Naive thymus-derived CD4-positive, alpha-beta T cell (primary cell): ENCODE data around the gene SPG7. TPM values are rescaled to one million over a fixed set of nuclear protein-coding genes. Genes with fewer than 3 reads are reported as not detected.

ENCODE experiments used
- ATAC-seq: fragments of 150-1000 bp; cut with Tn5 transposase; 2 replicates; pipeline ENCODE4 v1.10.0; 2021; ENCODE audit warnings: mild to moderate bottlenecking, moderate library complexity
- CTCF ChIA-PET: fragments of 350-600 bp; sonication (Branson Sonifier 250); formaldehyde crosslinking; loops from one replicate; lab custom pipeline; 2021; ENCODE audit warnings: antibody characterized with exemption; lab: Charles Lee
- POLR2A ChIA-PET: fragments of 350-600 bp; sonication (Branson Sonifier 250); formaldehyde crosslinking; loops from one replicate; lab custom pipeline; 2021; ENCODE audit warnings: antibody characterized with exemption, inconsistent platforms; lab: Charles Lee
- DNase-seq, 9 donors: peaks; one replicate each; pipeline versions ENCODE4 v3.0.0 to v3.0.0-alpha.2; 2020 to 2022; ENCODE audit warnings: mixed read lengths in 1 of 9
- H3K27ac ChIP-seq: one replicate; pipeline ENCODE4 v1.7.0; 2013; ENCODE audit warnings: mild to moderate bottlenecking, low read depth, low read length, moderate library complexity
- H3K27me3 ChIP-seq, 2 donors: one replicate each; pipeline ENCODE4 v1.7.0; 2013; ENCODE audit warnings: low read length in 2 of 2, mild to moderate bottlenecking in 2 of 2, moderate library complexity in 2 of 2; ENCODE audit not compliant: control insufficient read depth in 2 of 2, insufficient read depth in 2 of 2
- H3K36me3 ChIP-seq, 3 experiments: 1 replicate in 2 of 3; 2 replicates in 1 of 3; pipeline ENCODE4 v1.7.0; 2013; ENCODE audit warnings: low read length in 3 of 3, mild to moderate bottlenecking in 3 of 3, moderate library complexity in 1 of 3; ENCODE audit not compliant: insufficient read depth in 3 of 3, control insufficient read depth in 2 of 3
- H3K4me1 ChIP-seq, 2 donors: one replicate each; pipeline ENCODE4 v1.7.0; 2013; ENCODE audit warnings: low read length in 2 of 2, mild to moderate bottlenecking in 2 of 2, moderate library complexity in 1 of 2; ENCODE audit not compliant: control insufficient read depth in 2 of 2, insufficient read depth in 2 of 2
- H3K4me3 ChIP-seq: 2 replicates; pipeline ENCODE4 v1.7.0; 2013; ENCODE audit warnings: mild to moderate bottlenecking, low read length
- H3K9me3 ChIP-seq, 3 experiments: 1 replicate in 2 of 3; 2 replicates in 1 of 3; pipeline ENCODE4 v1.7.0; 2013; ENCODE audit warnings: low read length in 3 of 3; ENCODE audit not compliant: control insufficient read depth in 2 of 3
- H3K27ac Mint-ChIP-seq, 9 donors: one replicate each; pipeline ENCODE4 v1.8.0; 2020 to 2022; ENCODE audit warnings: mixed read lengths in 9 of 9, mild to moderate bottlenecking in 8 of 9, moderate library complexity in 5 of 9, inconsistent platforms in 2 of 9
- H3K27me3 Mint-ChIP-seq, 5 donors: one replicate each; pipeline ENCODE4 v1.8.0; 2021 to 2022; ENCODE audit warnings: mixed read lengths in 5 of 5, mild to moderate bottlenecking in 1 of 5
- H3K36me3 Mint-ChIP-seq, 5 donors: one replicate each; pipeline ENCODE4 v1.8.0; 2020 to 2022; ENCODE audit warnings: mixed read lengths in 5 of 5, mild to moderate bottlenecking in 3 of 5, inconsistent platforms in 1 of 5
- H3K4me1 Mint-ChIP-seq, 7 donors: one replicate each; pipeline ENCODE4 v1.8.0; 2020 to 2022; ENCODE audit warnings: mixed read lengths in 7 of 7, mild to moderate bottlenecking in 3 of 7, inconsistent platforms in 1 of 7
- H3K4me3 Mint-ChIP-seq, 10 donors: one replicate each; pipeline ENCODE4 v1.8.0; 2020 to 2022; ENCODE audit warnings: mild to moderate bottlenecking in 10 of 10, mixed read lengths in 10 of 10, moderate library complexity in 6 of 10, inconsistent platforms in 2 of 10
- H3K9me3 Mint-ChIP-seq, 11 donors: one replicate each; pipeline ENCODE4 v1.8.0; 2020 to 2022; ENCODE audit warnings: mixed read lengths in 11 of 11, mild to moderate bottlenecking in 4 of 11, inconsistent platforms in 1 of 11, moderate library complexity in 1 of 11
- intact Hi-C, 2 donors: fragments of 100-400 bp; cut with micrococcal nuclease; formaldehyde crosslinking; loops; one replicate each; pipeline ENCODE4 v1.15.1; 2023
- polyA plus RNA-seq, 2 donors: library from polyadenylated mRNA; unstranded; fragments of 300-500 nt; fragmentation: Illumina TruSeq; gene quantifications; one replicate each; pipeline ENCODE4 v1.2.3, GENCODE V29; 2021
- total RNA-seq, 6 experiments: library from RNA in 5 of 6; stranded (reverse) in 5 of 6; gene quantifications; 1 replicate in 5 of 6; 2 replicates in 1 of 6; pipeline ENCODE4 v1.2.3 and lab custom pipeline; 2021 to 2026

The SPG7 gene
- total and polyA plus RNA-seq, 7 experiments from 2014 or later = 48.6 to 181 (median 151) TPM

DNA sequence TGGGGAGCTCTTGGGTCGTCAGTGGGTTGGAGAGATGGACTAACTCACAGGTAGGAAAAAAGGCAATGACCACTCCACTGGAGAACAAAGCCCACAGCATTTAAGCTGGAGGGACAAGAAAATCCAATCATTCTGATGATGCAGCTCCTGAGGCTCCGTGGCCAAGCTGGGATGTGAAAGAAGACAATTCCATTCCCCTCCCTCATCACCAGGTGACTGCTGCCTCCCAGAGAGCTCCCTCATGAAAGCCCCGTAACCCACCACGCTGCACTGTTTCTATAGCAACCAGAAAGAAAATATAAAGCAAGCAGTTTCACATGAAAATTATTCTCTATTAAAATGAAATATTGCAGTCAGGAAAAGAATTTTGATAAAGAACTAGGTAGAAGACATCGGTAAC lies 33.1 kb upstream of the SPG7 start:
- Mint-ChIP-seq H3K4me3 (peak overlapping the region in 9 of 10 donors; percentile 25 to 95 (median 76)), H3K27ac (peak overlapping the region in 5 of 9 donors; percentile 32 to 88 (median 81)), H3K36me3 (peaks cover 0 to 15% (median 7%) of the 10 kb centered on the region in 5 donors), H3K27me3 (no peaks in the 10 kb centered on the region), H3K9me3 (peaks cover 0 to 4% (median 0%) of the 10 kb centered on the region in 11 donors), H3K4me1 (peaks cover 74 to 96% (median 86%) of the 10 kb centered on the region in 7 donors)
- Histone ChIP-seq H3K9me3 (no peaks in the 10 kb centered on the region), H3K4me1 (peaks cover 82 to 84% of the 10 kb centered on the region in 2 donors), H3K27ac (peak overlapping the region; percentile 37), H3K4me3 (no peak overlapping the region), H3K27me3 (no peaks in the 10 kb centered on the region), H3K36me3 (no peaks in the 10 kb centered on the region)
- intact Hi-C loops = no loop called here
- DNase-seq (no peak), ATAC-seq (no peak)
- POLR2A ChIA-PET = interaction anchor here (0.8 to 2.5 kb wide), 5 partner anchors 8 to 49 kb away, joined by 3 to 12 read pairs (median 5); no protein-coding TSS in a partner anchor
- CTCF ChIA-PET = interaction anchor here (0.7 to 1.6 kb wide), 2 partner anchors 9 to 130 kb away, joined by 3 to 4 read pairs; no protein-coding TSS in a partner anchor

DNA sequence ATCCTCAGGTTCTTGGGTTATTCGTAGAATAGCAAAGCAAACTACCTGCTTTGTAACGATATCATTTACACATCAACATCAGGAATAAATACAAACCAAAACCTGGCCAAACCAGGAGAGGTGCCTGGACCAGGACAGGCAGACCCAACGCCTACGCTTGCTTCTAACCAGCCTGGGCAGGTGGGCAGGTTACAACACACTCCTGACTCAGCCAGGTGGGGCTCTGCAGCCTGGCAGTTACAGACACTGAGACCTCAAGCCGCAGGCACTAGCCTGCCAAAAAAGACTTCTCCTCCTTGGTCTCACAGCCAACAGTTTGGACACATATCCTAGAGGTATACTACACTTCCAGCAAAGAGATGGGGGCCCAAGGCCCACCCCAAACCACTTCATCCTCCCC lies 31.8 kb upstream of the SPG7 start:
- Histone ChIP-seq H3K9me3 (no peaks in the 10 kb centered on the region), H3K36me3 (no peaks in the 10 kb centered on the region), H3K27ac (no peak overlapping the region), H3K4me3 (peak overlapping the region; percentile 22), H3K27me3 (no peaks in the 10 kb centered on the region), H3K4me1 (peaks cover 82 to 89% of the 10 kb centered on the region in 2 donors)
- Mint-ChIP-seq H3K27ac (peak overlapping the region; percentile 26 to 92 (median 81)), H3K36me3 (peaks cover 0 to 15% (median 9%) of the 10 kb centered on the region in 5 donors), H3K27me3 (no peaks in the 10 kb centered on the region), H3K4me1 (peaks cover 78 to 96% (median 89%) of the 10 kb centered on the region in 7 donors), H3K9me3 (peaks cover 0 to 4% (median 0%) of the 10 kb centered on the region in 11 donors), H3K4me3 (peak overlapping the region; percentile 38 to 95 (median 72))
- ATAC-seq (peak; percentile 2), DNase-seq (no peak)
- CTCF ChIA-PET = interaction anchor here (0.6 to 1.0 kb wide), 3 partner anchors 10 to 120 kb away, joined by 4 to 5 read pairs (median 4); no protein-coding TSS in a partner anchor
- POLR2A ChIA-PET = interaction anchor here (0.8 to 1.3 kb wide), 5 partner anchors 8 to 32 kb away, joined by 3 to 5 read pairs (median 4); partner anchors contain the start of gene ANKRD11
- intact Hi-C loops = loop anchor here in 1 of 2 donors (1.0 kb wide), 1 partner anchor 8 kb away; no protein-coding TSS in a partner anchor

DNA sequence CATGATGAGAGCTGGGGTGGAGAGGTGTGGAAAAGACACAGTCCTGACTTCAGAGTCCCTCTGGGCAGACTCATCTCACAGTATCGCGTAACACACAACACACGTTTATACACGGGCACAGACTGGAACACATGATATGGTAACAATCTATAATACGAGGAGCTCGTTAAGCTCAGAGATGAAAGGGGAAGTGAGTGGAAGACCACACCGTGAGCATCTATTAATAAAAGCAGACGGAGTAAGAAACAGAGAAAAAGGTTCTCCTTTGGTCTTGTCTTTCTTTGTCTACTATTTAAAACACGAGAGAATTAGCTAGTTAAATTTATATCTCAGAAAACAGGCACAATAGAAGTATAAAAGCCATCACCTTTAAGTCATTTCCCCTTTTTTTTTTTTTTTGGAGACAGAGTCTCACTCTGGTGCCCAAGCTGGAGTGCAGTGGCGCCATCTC lies 31.4 kb upstream of the SPG7 start:
- H3K9me3 Mint-ChIP-seq = peaks cover 0 to 4% (median 0%) of the 10 kb centered on the region in 11 donors
- ChIA-PET CTCF (interaction anchor here (0.6 to 1.0 kb wide), 3 partner anchors 9 to 120 kb away, joined by 4 to 5 read pairs (median 4); no protein-coding TSS in a partner anchor), POLR2A (interaction anchor here (0.6 to 1.3 kb wide), 7 partner anchors 8 to 285 kb away, joined by 3 to 5 read pairs (median 3); partner anchors contain the start of gene ANKRD11)
- Histone ChIP-seq H3K9me3 (no peaks in the 10 kb centered on the region), H3K4me1 (peaks cover 82 to 89% of the 10 kb centered on the region in 2 donors), H3K36me3 (no peaks in the 10 kb centered on the region), H3K27ac (no peak overlapping the region), H3K27me3 (no peaks in the 10 kb centered on the region), H3K4me3 (peak overlapping the region; percentile 22)
- peak overlapping the region; percentile 38 to 95 (median 72) for H3K4me3 Mint-ChIP-seq
- DNase-seq (no peak), ATAC-seq (peak; percentile 51)
- intact Hi-C loops = loop anchor here in 1 of 2 donors (1.0 kb wide), 1 partner anchor 7 kb away; no protein-coding TSS in a partner anchor
- H3K27ac Mint-ChIP-seq = peak overlapping the region; percentile 26 to 92 (median 81)
- H3K36me3 Mint-ChIP-seq = peaks cover 0 to 15% (median 9%) of the 10 kb centered on the region in 5 donors
- peaks cover 78 to 96% (median 89%) of the 10 kb centered on the region in 7 donors for H3K4me1 Mint-ChIP-seq
- H3K27me3 Mint-ChIP-seq = no peaks in the 10 kb centered on the region

DNA sequence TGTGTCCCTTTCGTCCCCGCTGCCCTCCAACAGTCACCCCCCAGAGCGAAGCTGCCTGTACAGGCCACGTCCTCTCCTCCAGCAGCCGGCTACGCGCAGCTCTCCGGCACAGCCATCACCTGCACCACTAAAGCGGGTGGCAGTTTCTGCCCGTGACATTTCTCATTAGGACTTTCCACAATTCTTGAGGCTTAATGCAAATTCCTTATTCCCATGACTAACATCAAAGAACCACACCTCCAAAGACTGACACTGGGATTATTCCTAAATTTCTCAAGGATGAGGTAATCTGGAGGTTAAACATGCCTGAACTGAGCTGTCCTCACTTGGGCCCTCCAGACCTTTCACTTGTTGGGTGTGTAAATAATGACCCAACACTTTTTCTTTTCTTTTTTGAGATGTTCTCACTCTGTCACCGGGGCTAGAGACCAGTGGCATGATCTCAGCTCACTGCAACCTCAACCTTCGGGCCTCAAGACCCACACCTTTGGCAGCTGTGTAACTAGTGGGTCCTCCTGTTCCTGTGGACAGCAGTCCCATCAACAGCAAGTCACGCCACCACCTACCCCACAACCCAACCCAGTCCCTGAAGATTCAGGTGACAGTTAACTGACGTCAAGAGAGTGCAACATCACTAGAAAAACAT lies 29.5 kb upstream of the SPG7 start:
- ChIA-PET CTCF (interaction anchor here (0.7 to 1.1 kb wide), 3 partner anchors 23 to 162 kb away, joined by 3 read pairs; no protein-coding TSS in a partner anchor), POLR2A (interaction anchor here (0.7 to 1.2 kb wide), 2 partner anchors 23 to 86 kb away, joined by 3 to 5 read pairs; no protein-coding TSS in a partner anchor)
- peak in 1 of 9 donors; percentile 17 for DNase-seq

DNA sequence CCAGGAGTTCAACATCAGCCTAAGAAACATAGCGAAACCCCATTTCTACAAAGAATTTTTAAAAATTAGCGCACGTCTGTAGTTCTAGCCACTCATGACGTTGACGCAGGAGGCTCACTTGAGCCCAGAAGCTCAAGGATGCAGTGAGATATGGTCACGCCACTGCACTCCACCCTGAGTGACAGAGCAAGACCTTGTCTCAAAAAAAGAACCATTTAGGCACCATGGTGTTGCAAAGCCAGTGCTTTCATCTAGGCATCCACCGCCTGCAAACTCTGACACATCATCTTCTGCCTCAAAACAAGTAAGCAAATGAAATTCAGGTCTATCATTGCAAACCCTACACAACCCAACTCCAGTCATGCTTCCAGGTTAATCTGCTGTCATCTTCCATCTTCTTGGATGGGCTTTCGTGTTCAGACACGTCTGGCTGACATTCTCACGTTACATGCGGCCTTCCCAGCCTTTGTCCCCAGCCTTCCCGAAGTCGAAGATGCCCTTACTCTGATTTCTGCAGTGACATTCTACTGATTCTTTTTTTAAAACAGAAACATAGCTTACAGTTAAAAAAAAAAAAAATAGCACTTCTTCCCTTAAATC lies 26.7 kb upstream of the SPG7 start:
- peaks cover 0 to 3% (median 0%) of the 10 kb centered on the region in 11 donors for H3K9me3 Mint-ChIP-seq
- DNase-seq (no peak), ATAC-seq (no peak)
- H3K4me1 Mint-ChIP-seq = peaks cover 83 to 96% (median 89%) of the 10 kb centered on the region in 7 donors
- Histone ChIP-seq H3K4me1 (peaks cover 78 to 91% of the 10 kb centered on the region in 2 donors), H3K9me3 (no peaks in the 10 kb centered on the region), H3K4me3 (no peak overlapping the region), H3K36me3 (no peaks in the 10 kb centered on the region), H3K27ac (peak overlapping the region; percentile 2), H3K27me3 (no peaks in the 10 kb centered on the region)
- H3K36me3 Mint-ChIP-seq = peaks cover 0 to 17% (median 3%) of the 10 kb centered on the region in 5 donors
- peak overlapping the region; percentile 15 to 98 (median 92) for H3K27ac Mint-ChIP-seq
- ChIA-PET CTCF (no interaction called here), POLR2A (interaction anchor here (0.6 to 4.6 kb wide), 12 partner anchors 8 to 113 kb away, joined by 3 to 17 read pairs (median 4); partner anchors contain the start of gene SPG7)
- H3K4me3 Mint-ChIP-seq = peak overlapping the region; percentile 57 to 98 (median 79)
- no peaks in the 10 kb centered on the region for H3K27me3 Mint-ChIP-seq
- intact Hi-C loops = no loop called here

More for the DNA sequence above, 29.5 kb upstream of the SPG7 start:
- Histone ChIP-seq H3K4me3 (peak overlapping the region; percentile 39), H3K27ac (peak overlapping the region; percentile 14), H3K36me3 (no peaks in the 10 kb centered on the region), H3K9me3 (no peaks in the 10 kb centered on the region), H3K27me3 (no peaks in the 10 kb centered on the region), H3K4me1 (peaks cover 82 to 90% of the 10 kb centered on the region in 2 donors)
- peak; percentile 32 for ATAC-seq
- H3K27me3 Mint-ChIP-seq = no peaks in the 10 kb centered on the region
- H3K9me3 Mint-ChIP-seq = peaks cover 0 to 4% (median 0%) of the 10 kb centered on the region in 11 donors
- peaks cover 77 to 96% (median 89%) of the 10 kb centered on the region in 7 donors for H3K4me1 Mint-ChIP-seq
- peaks cover 0 to 19% (median 9%) of the 10 kb centered on the region in 5 donors for H3K36me3 Mint-ChIP-seq
- peak overlapping the region; percentile 48 to 87 (median 82) for H3K27ac Mint-ChIP-seq
- intact Hi-C loops = no loop called here
- H3K4me3 Mint-ChIP-seq = peak overlapping the region; percentile 73 to 95 (median 84)
